Parathyroid adenoma (tissue), 2 donors: ENCODE data around the gene SHH.

Source experiments
- H2AFZ ChIP-seq: fragments of 300-600 bp; sonication (generic); one replicate; pipeline ENCODE4 v1.7.0; 2017; ENCODE audit warnings: antibody characterized with exemption, mild to moderate bottlenecking
- H3K27ac ChIP-seq: fragments of 300-600 bp; sonication (generic); one replicate; pipeline ENCODE4 v1.7.0; 2017
- H3K27me3 ChIP-seq: fragments of 300-600 bp; sonication (generic); one replicate; pipeline ENCODE4 v1.7.0; 2017; ENCODE audit warnings: low read length; ENCODE audit not compliant: control insufficient read depth, insufficient read depth
- H3K36me3 ChIP-seq: fragments of 300-600 bp; sonication (generic); one replicate; pipeline ENCODE4 v1.7.0; 2017; ENCODE audit warnings: low read length; ENCODE audit not compliant: control insufficient read depth, insufficient read depth
- H3K4me1 ChIP-seq: fragments of 300-600 bp; sonication (generic); one replicate; pipeline ENCODE4 v1.7.0; 2017; ENCODE audit warnings: control low read depth
- H3K4me2 ChIP-seq: fragments of 300-600 bp; sonication (generic); one replicate; pipeline ENCODE4 v1.7.0; 2017; ENCODE audit warnings: low read length
- H3K4me3 ChIP-seq: fragments of 300-600 bp; sonication (generic); one replicate; pipeline ENCODE4 v1.7.0; 2017; ENCODE audit warnings: low read depth, low read length
- H3K79me2 ChIP-seq: fragments of 300-600 bp; sonication (generic); one replicate; pipeline ENCODE4 v1.7.0; 2017; ENCODE audit warnings: control low read depth
- H3K9ac ChIP-seq: fragments of 300-600 bp; sonication (generic); one replicate; pipeline ENCODE4 v1.7.0; 2017; ENCODE audit warnings: mild to moderate bottlenecking
- H3K9me3 ChIP-seq: fragments of 300-600 bp; sonication (generic); one replicate; pipeline ENCODE4 v1.7.0; 2017; ENCODE audit warnings: low read length; ENCODE audit not compliant: control insufficient read depth
- TF ChIP-seq, protein P1 (sequence below): fragments of 300-600 bp; sonication (generic); IDR thresholded peaks from one replicate; pipeline ENCODE4 v1.7.0; 2017; ENCODE audit warnings: antibody characterized with exemption, mild to moderate bottlenecking
- donor health status: primary hyperparathyroidism.

Gene SHH

DNA sequence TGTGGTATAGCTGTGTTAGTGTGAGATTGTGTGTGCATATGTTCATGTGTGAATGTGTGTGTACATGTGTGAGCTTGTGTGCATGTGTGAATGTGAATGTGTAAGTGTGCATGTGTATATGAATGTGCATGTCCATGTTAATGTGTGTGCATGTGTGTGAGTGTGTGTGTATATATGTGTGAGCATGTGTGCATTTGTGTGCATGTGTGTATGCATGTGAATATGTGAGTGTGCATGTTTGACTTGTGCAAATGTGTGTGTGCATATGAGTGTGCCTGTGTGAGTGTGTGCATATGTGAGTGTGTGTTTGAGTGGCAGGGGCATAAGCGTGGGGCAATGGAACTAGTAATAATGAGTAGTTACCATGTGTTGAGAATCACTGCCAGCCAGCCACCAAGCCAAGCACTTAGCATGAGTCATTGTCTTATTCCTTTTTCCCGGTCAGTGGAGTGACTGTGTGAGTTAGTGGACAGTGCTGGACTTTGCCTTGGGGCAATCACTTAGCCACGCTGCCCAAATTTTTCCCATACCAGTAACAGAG lies 46.3 kb upstream of the SHH start:
- Histone ChIP-seq H3K4me3 (no peak overlapping the region), H3K4me2 (no peak overlapping the region), H2AFZ (no peak overlapping the region), H3K27ac (no peak overlapping the region), H3K36me3 (no peaks in the 10 kb centered on the region), H3K9me3 (no peaks in the 10 kb centered on the region), H3K27me3 (no peaks in the 10 kb centered on the region), H3K4me1 (peaks cover 23% of the 10 kb centered on the region), H3K79me2 (no peaks in the 10 kb centered on the region), H3K9ac (no peak overlapping the region)
- TF ChIP-seq, protein P1, sequence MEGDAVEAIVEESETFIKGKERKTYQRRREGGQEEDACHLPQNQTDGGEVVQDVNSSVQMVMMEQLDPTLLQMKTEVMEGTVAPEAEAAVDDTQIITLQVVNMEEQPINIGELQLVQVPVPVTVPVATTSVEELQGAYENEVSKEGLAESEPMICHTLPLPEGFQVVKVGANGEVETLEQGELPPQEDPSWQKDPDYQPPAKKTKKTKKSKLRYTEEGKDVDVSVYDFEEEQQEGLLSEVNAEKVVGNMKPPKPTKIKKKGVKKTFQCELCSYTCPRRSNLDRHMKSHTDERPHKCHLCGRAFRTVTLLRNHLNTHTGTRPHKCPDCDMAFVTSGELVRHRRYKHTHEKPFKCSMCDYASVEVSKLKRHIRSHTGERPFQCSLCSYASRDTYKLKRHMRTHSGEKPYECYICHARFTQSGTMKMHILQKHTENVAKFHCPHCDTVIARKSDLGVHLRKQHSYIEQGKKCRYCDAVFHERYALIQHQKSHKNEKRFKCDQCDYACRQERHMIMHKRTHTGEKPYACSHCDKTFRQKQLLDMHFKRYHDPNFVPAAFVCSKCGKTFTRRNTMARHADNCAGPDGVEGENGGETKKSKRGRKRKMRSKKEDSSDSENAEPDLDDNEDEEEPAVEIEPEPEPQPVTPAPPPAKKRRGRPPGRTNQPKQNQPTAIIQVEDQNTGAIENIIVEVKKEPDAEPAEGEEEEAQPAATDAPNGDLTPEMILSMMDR: no peak

DNA sequence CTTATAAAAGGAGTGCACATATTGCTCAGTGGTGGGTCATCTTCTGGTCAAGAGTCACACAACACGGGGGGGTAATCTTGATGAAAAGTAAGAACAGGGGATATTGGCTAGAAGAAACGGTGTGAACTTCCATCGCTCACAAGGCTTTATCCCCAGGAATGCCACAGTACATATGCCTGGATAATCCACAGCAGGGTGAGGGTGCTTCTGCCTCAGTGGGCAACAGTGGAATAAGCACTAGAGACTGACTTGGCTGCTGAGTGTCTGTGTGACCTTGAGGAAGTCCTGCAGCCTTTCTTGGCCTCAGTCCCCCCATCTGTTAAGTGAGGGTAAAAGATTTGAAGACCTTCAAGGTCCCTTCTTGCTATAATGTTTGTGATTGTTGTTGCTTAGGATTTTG lies 44.9 kb upstream of the SHH start:
- H3K9me3 ChIP-seq: no peaks in the 10 kb centered on the region
- no peaks in the 10 kb centered on the region for H3K36me3 ChIP-seq
- H3K4me3 ChIP-seq: no peak overlapping the region
- no peaks in the 10 kb centered on the region for H3K79me2 ChIP-seq
- H2AFZ ChIP-seq: no peak overlapping the region
- peaks cover 23% of the 10 kb centered on the region for H3K4me1 ChIP-seq
- H3K27ac ChIP-seq: no peak overlapping the region
- no peaks in the 10 kb centered on the region for H3K27me3 ChIP-seq
- no peak overlapping the region for H3K4me2 ChIP-seq
- TF ChIP-seq, protein P1: no peak
- H3K9ac ChIP-seq: no peak overlapping the region

DNA sequence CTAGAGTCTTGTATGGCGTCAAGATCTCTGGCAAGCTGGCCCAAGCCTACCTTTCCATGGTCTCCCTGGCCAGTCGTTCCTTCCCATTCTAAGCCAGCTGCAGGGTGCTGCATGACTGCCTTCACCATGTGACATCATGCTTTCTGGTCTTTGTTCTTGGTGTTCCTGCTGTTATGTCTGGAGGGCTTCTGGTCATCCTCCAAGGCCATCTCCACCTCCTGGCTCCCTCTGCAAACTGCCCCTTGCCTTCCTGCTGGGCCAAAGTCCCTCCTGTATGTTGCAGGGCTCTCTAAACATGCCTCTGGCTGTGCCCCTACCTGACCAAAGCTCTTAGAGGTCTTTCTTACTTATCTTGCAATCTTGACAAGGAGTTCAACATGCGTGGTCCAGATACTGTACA lies 44.4 kb upstream of the SHH start:
- Histone ChIP-seq H3K79me2 (no peaks in the 10 kb centered on the region), H3K36me3 (no peaks in the 10 kb centered on the region), H2AFZ (no peak overlapping the region), H3K9ac (no peak overlapping the region), H3K4me3 (no peak overlapping the region), H3K4me1 (peaks cover 19% of the 10 kb centered on the region), H3K27ac (no peak overlapping the region), H3K27me3 (no peaks in the 10 kb centered on the region), H3K4me2 (no peak overlapping the region), H3K9me3 (no peaks in the 10 kb centered on the region)
- TF ChIP-seq, protein P1: no peak

DNA sequence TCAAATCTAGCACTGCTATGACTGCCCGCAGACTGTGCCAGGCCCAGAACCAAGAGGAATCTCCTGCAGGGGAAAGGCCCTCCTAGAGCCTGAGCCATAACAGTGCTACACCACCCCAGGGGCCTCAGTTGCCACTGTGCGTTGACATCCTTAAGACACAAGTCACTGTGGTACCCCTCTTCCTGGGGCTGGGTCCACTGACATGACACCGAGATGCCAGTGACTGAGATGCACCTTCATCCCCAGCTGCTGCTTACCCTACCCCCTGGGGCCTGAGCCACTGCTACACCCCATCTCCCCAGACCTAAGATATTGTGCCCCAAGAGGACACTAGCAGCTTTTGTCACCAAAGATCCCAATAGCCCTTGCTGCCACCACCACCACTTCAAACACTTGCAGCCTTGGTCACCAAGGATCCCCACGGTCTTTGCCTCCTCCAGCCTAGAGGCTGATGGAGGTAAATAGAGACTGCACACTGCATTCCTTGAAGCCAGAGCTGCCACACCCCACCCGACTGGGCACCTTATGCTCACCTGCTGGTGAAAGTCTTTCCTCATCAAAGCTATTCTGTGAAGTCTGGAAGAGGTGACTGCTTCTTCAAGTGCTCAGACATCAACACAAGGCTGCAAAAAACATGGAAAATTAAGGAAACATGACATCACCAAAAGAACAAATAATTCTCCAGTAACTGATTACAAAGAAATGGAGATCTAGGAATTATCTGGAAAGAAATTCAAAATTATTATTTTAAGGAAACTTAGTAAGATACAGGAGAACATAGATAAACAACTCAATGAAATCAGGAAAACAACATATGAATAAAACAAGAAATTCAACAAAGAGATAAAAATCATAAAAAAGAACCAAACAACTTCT lies 40.4 kb upstream of the SHH start:
- Histone ChIP-seq H3K27ac (no peak overlapping the region), H3K36me3 (no peaks in the 10 kb centered on the region), H3K27me3 (no peaks in the 10 kb centered on the region), H3K9ac (no peak overlapping the region), H3K4me3 (no peak overlapping the region), H3K4me1 (no peaks in the 10 kb centered on the region), H2AFZ (no peak overlapping the region), H3K79me2 (no peaks in the 10 kb centered on the region), H3K4me2 (no peak overlapping the region), H3K9me3 (no peaks in the 10 kb centered on the region)
- TF ChIP-seq, protein P1: no peak

DNA sequence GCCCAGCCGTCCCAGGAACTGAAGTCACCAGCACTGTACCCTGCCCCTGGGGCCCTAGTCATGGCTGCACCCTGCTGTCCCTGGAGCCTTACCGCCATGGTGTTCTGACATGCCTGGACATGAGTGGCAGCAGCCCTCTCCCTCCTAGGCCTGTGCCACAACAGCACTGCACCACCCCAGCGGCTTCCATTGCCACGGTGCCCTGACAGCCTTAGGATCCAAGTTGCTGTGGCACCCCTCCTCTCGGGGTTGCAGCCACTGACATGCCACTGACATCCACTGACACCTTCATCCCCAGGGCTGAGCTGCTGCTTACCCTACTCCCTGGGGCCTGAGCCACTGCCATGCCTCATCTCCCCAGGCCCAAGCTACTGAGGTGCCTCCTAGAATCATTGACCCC lies 39.6 kb upstream of the SHH start:
- no peaks in the 10 kb centered on the region for H3K36me3 ChIP-seq
- TF ChIP-seq, protein P1: no peak
- H3K27me3 ChIP-seq: no peaks in the 10 kb centered on the region
- H2AFZ ChIP-seq: no peak overlapping the region
- no peaks in the 10 kb centered on the region for H3K9me3 ChIP-seq
- no peaks in the 10 kb centered on the region for H3K4me1 ChIP-seq
- no peaks in the 10 kb centered on the region for H3K79me2 ChIP-seq
- no peak overlapping the region for H3K27ac ChIP-seq
- H3K4me2 ChIP-seq: no peak overlapping the region
- H3K9ac ChIP-seq: no peak overlapping the region
- no peak overlapping the region for H3K4me3 ChIP-seq
